Ishikawa (cell line): ENCODE data around the gene PRPF6.

Experiments
- CEBPB ChIP-seq: IDR thresholded peaks from 2 replicates; pipeline ENCODE4 v1.6.1; 2012
- EGR1 ChIP-seq: IDR thresholded peaks from 2 replicates; pipeline ENCODE4 v1.6.1; 2012
- EP300 ChIP-seq: IDR thresholded peaks from 2 replicates; pipeline ENCODE4 v1.6.1; 2012; ENCODE audit warnings: borderline replicate concordance
- FOXM1 ChIP-seq: IDR thresholded peaks from 2 replicates; pipeline ENCODE4 v1.6.1; 2012; ENCODE audit warnings: low read depth, borderline replicate concordance
- NFIC ChIP-seq: IDR thresholded peaks from 2 replicates; pipeline ENCODE4 v1.6.1; 2012
- RAD21 ChIP-seq: IDR thresholded peaks from 2 replicates; pipeline ENCODE4 v1.6.1; 2012; ENCODE audit warnings: low read depth
- REST ChIP-seq: IDR thresholded peaks from 2 replicates; pipeline ENCODE4 v1.6.1; 2012; ENCODE audit warnings: low read depth, mild to moderate bottlenecking
- TCF12 ChIP-seq: IDR thresholded peaks from 2 replicates; pipeline ENCODE4 v1.6.1; 2012; ENCODE audit warnings: low read depth
- YY1 ChIP-seq: IDR thresholded peaks from 2 replicates; pipeline ENCODE4 v1.6.1; 2012; ENCODE audit warnings: low read depth
- ZBTB7A ChIP-seq: IDR thresholded peaks from 2 replicates; pipeline ENCODE4 v1.6.1; 2012; ENCODE audit warnings: low read depth
- TF ChIP-seq, protein P1 (sequence below): IDR thresholded peaks from 2 replicates; pipeline ENCODE4 v1.6.1; 2012

DNA sequence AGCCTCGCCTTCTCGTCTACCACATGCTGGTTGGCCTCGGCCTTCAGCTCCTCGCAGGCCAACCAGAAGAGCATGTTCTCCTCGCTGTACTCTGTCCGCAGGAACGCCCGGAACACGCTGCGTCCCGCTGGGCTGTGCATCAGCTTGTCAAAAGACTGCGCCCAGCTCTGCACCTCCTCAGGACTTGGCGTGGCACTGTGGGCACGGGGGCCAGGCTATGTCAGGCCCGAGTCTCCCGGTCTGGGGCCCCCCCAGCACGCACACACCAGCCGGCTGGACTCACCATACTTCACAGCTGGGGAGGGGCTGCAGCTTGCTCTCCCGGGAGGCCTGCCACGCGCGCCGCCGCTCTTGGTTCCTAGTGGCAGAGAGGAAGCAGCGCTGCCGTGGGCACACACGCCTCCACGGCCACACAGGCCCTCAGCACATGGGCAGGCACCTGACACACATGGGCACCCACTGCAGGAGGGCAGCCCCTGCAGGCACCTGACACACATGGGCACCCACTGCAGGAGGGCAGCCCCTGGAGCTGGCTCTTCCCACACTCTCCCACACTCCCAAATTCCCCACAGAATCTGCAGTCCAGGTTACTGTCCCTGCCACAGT lies 93.4 kb downstream of the PRPF6 start:
- TF ChIP-seq NFIC (no peak), REST (no peak), YY1 (no peak), EP300 (no peak), EGR1 (no peak), RAD21 (no peak), FOXM1 (no peak), ZBTB7A (no peak), CEBPB (no peak), TCF12 (no peak)
- TF ChIP-seq, protein P1, sequence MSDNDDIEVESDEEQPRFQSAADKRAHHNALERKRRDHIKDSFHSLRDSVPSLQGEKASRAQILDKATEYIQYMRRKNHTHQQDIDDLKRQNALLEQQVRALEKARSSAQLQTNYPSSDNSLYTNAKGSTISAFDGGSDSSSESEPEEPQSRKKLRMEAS: no peak
